GM12878 (cell line): Measurements from ENCODE around the gene PTPN2. TPM values are rescaled to one million over a fixed set of nuclear protein-coding genes. Genes with fewer than 3 reads are reported as not detected.

Source experiments
- ATAC-seq: fragments of 200-7000 bp; cut with Tn5 transposase; 3 replicates; pipeline ENCODE4 v1.9.1; 2020; ENCODE audit warnings: mild to moderate bottlenecking, moderate library complexity
- BruUV-seq: library from RNA; stranded (reverse); fragments of 400-500 nt; replicated peaks from 2 replicates; lab custom pipeline; 2021; lab: Mats Ljungman, UMichigan
- CTCF ChIA-PET: fragments of 300-600 bp; sonication (Branson Sonifier 250); formaldehyde crosslinking; extraction: SDS; loops from one replicate; lab custom pipeline; 2021; ENCODE audit warnings: inconsistent platforms; lab: Yijun Ruan, JAX
- POLR2A ChIA-PET: fragments of 350-600 bp; formaldehyde crosslinking; extraction: SDS; loops from one replicate; lab custom pipeline; 2021; ENCODE audit warnings: inconsistent platforms; lab: Charles Lee
- RAD21 ChIA-PET: fragments of 300-600 bp; sonication (Branson Sonifier 250); formaldehyde crosslinking; loops from one replicate; lab custom pipeline; 2023; ENCODE audit warnings: antibody characterized with exemption; ENCODE audit not compliant: unreplicated experiment; lab: Charles Lee
- SMC1A ChIA-PET: fragments of 300-600 bp; sonication (Branson Sonifier 250); formaldehyde crosslinking; loops from one replicate; lab custom pipeline; 2023; ENCODE audit not compliant: unreplicated experiment, uncharacterized antibody; lab: Charles Lee
- DNase-seq: peaks from one replicate; pipeline ENCODE4 v3.0.0-alpha.2; 2011; ENCODE audit warnings: low read depth, low spot score
- FAIRE-seq: peaks from 3 replicates; lab custom pipeline; 2011; peaks lifted over from hg19 to GRCh38; lab: Jason Lieb, UNC
- H2AFZ ChIP-seq: 2 replicates; pipeline ENCODE4 v1.6.0; 2011; ENCODE audit warnings: low read depth, low read length, control low read depth; ENCODE audit not compliant: control insufficient read depth
- H3K27ac ChIP-seq: 2 replicates; pipeline ENCODE4 v1.5.1; 2011; ENCODE audit warnings: control low read depth; ENCODE audit not compliant: control insufficient read depth, insufficient read depth
- H3K27me3 ChIP-seq, 2 experiments: replicated peaks in 1 of 2; 2 replicates each; pipeline versions ENCODE4 v1.6.0 to v1.6.1; 2011; ENCODE audit warnings: low read length in 1 of 2; ENCODE audit not compliant: control insufficient read depth in 2 of 2, insufficient read depth in 2 of 2
- H3K36me3 ChIP-seq, 2 experiments: 2 replicates each; pipeline ENCODE4 v1.5.1; 2011; ENCODE audit warnings: low read length in 1 of 2; ENCODE audit not compliant: control insufficient read depth in 2 of 2, insufficient read depth in 2 of 2
- H3K4me1 ChIP-seq: 2 replicates; pipeline ENCODE4 v1.6.1; 2011; ENCODE audit warnings: mild to moderate bottlenecking, low read length, moderate library complexity, mixed read lengths; ENCODE audit not compliant: control insufficient read depth, insufficient read depth
- H3K4me2 ChIP-seq: 2 replicates; pipeline ENCODE4 v1.6.0; 2011; ENCODE audit warnings: control low read depth; ENCODE audit not compliant: control insufficient read depth, insufficient read depth
- H3K4me3 ChIP-seq: fragments of 200-600 bp; sonication (generic); 2 replicates; pipeline ENCODE4 v1.5.1; 2016
- H3K79me2 ChIP-seq: 2 replicates; pipeline ENCODE4 v1.6.0; 2011; ENCODE audit warnings: low read length; ENCODE audit not compliant: control insufficient read depth, insufficient read depth
- H3K9ac ChIP-seq: 2 replicates; pipeline ENCODE4 v1.8.0; 2011; ENCODE audit warnings: low read length, control low read depth, mixed read lengths; ENCODE audit not compliant: control insufficient read depth, insufficient read depth
- H3K9me3 ChIP-seq: replicated peaks from 3 replicates; pipeline ENCODE4 v1.5.1; 2011; ENCODE audit warnings: mild to moderate bottlenecking, low read length; ENCODE audit not compliant: control insufficient read depth, insufficient read depth
- H4K20me1 ChIP-seq: 2 replicates; pipeline ENCODE4 v1.6.0; 2011; ENCODE audit not compliant: control insufficient read depth, insufficient read depth
- ATF7 ChIP-seq: fragments of 450-650 bp; IDR thresholded peaks from 2 replicates; pipeline ENCODE4 v1.6.1; 2016; ENCODE audit warnings: low read depth, mild to moderate bottlenecking
- CBFB ChIP-seq: IDR thresholded peaks from 2 replicates; pipeline ENCODE4 v1.6.1; 2016; ENCODE audit warnings: antibody characterized with exemption, low read depth
- EGR1 ChIP-seq, 2 experiments: IDR thresholded peaks; 1 replicate in 1 of 2; 2 replicates in 1 of 2; pipeline ENCODE4 v1.6.1; 2011 to 2012; ENCODE audit warnings: low read depth in 2 of 2, low read length in 2 of 2, borderline replicate concordance in 1 of 2, mild to moderate bottlenecking in 1 of 2, moderate library complexity in 1 of 2
- FOS ChIP-seq: IDR thresholded peaks from 3 replicates; pipeline ENCODE4 v1.6.1; 2011; ENCODE audit warnings: borderline replicate concordance; ENCODE audit not compliant: insufficient read length; ENCODE audit errors: extremely low read depth
- FOXM1 ChIP-seq: IDR thresholded peaks from 2 replicates; pipeline ENCODE4 v1.6.1; 2012; ENCODE audit warnings: low read depth, mild to moderate bottlenecking, inconsistent platforms, low read length, moderate library complexity
- GATAD2B ChIP-seq: fragments of 450-650 bp; conservative IDR thresholded peaks from 2 replicates; pipeline ENCODE4 v1.6.1; 2017; ENCODE audit warnings: low read depth, mild to moderate bottlenecking, moderate library complexity
- HDAC6 ChIP-seq: fragments of 200-600 bp; sonication (generic); IDR thresholded peaks from one replicate; pipeline ENCODE4 v1.8.0; 2017; ENCODE audit warnings: antibody characterized with exemption; ENCODE audit not compliant: unreplicated experiment
- IRF4 ChIP-seq: IDR thresholded peaks from 2 replicates; pipeline ENCODE4 v1.6.1; 2011; ENCODE audit warnings: low read depth, low read length
- JUND ChIP-seq: IDR thresholded peaks from 2 replicates; pipeline ENCODE4 v1.6.1; 2012; ENCODE audit warnings: low read depth, mild to moderate bottlenecking, low read length, improper control_type of control experiment, moderate library complexity
- NFYA ChIP-seq: IDR thresholded peaks from 2 replicates; pipeline ENCODE4 v1.6.1; 2011; ENCODE audit warnings: low read depth, mild to moderate bottlenecking, low read length, improper control_type of control experiment, borderline replicate concordance
- PAX8 ChIP-seq: fragments of 450-650 bp; IDR thresholded peaks from 2 replicates; pipeline ENCODE4 v1.6.1; 2017; ENCODE audit warnings: mild to moderate bottlenecking, moderate library complexity
- PKNOX1 ChIP-seq: fragments of 450-650 bp; IDR thresholded peaks from 2 replicates; pipeline ENCODE4 v1.6.1; 2016; ENCODE audit warnings: mild to moderate bottlenecking
- RUNX3 ChIP-seq: IDR thresholded peaks from 2 replicates; pipeline ENCODE4 v1.6.1; 2012; ENCODE audit warnings: low read length, inconsistent platforms
- SKIL ChIP-seq: fragments of 450-650 bp; IDR thresholded peaks from 2 replicates; pipeline ENCODE4 v1.6.1; 2017; ENCODE audit warnings: mild to moderate bottlenecking, low read depth, inconsistent platforms; ENCODE audit not compliant: poor library complexity, severe bottlenecking
- ZBTB33 ChIP-seq: fragments of 450-650 bp; IDR thresholded peaks from 2 replicates; pipeline ENCODE4 v1.6.1; 2017; ENCODE audit warnings: mild to moderate bottlenecking
- WGBS: methylation state at CpG from one replicate; pipeline ENCODE4 v1.1.6; 2016; ENCODE audit warnings: low lambda C conversion rate; ENCODE audit not compliant: insufficient replicate concordance, insufficient coverage; ENCODE audit errors: missing lambda C conversion rate; 5-methylcytosine and 5-hydroxymethylcytosine counted together
- in situ Hi-C: fragments of 300-500 bp; cut with MboI; formaldehyde crosslinking; loops from 9 replicates; pipeline ENCODE4 v1.14.3; 2018; ENCODE audit warnings: mixed read lengths
- intact Hi-C: fragments of 100-400 bp; cut with micrococcal nuclease; formaldehyde crosslinking; loops from one replicate; pipeline ENCODE4 v1.14.2; 2022; ENCODE audit not compliant: unreplicated experiment
- polyA plus RNA-seq, 11 experiments: library from polyadenylated mRNA; depleted of rRNA in 4 of 11; unstranded in 6 of 11; stranded (reverse) in 5 of 11; fragments of >200 nt; fragmentation: Nextera tagmentation in 4 of 11; fragmentation: Illumina TruSeq in 1 of 11; extraction: Ambion mirVana in 4 of 11; extraction: Trizol in 1 of 11; gene quantifications; 1 replicate in 1 of 11; 2 replicates in 10 of 11; pipeline versions ENCODE4 v1.2.1 to v1.2.3, GENCODE V29; 2011 to 2016; ENCODE audit warnings: inconsistent platforms in 2 of 11, missing spikeins in 2 of 11, low read depth in 1 of 11
- total RNA-seq, 4 experiments: library from RNA; depleted of rRNA in 3 of 4; stranded (reverse); fragments of >200 nt in 3 of 4; fragmentation: Illumina TruSeq in 1 of 4; extraction: Trizol in 1 of 4; gene quantifications; 2 replicates each; pipeline versions ENCODE4 v1.2.1 to v1.2.3, GENCODE V29; 2013 to 2021
- TF ChIP-seq, protein P1 (sequence below): fragments of 450-650 bp; formaldehyde crosslinking; IDR thresholded peaks from 2 replicates; pipeline ENCODE4 v1.4.0; 2020; ENCODE audit warnings: mild to moderate bottlenecking, moderate library complexity

The PTPN2 gene
- total and polyA plus RNA-seq, 10 of the 15 experiments (the other 5 are each of a cell fraction or from before 2014, with no cell fraction given) = 46.5 to 86.7 (median 64.6) TPM

DNA sequence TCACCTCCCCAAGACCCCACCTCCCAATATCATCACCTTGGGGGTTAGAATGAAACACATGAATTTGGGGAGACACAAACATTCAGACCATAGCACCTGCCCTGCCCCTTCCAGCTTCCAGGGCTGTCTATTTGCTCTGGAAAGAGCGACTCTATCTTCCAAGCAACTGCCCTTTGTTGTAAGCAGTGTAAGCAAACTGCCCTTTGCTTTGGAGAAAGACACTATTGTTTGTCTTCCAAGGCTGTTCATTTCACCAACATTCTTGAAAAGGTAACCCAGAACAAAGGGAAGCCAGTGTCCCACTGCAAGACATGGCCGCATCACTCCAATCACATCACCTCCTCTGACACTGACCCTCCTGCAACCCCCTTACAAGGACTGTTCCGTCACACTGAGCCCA is 46.9 kb upstream of the PTPN2 start:
- no peaks in the 10 kb centered on the region for H4K20me1 ChIP-seq
- POLR2A ChIA-PET = no interaction called here
- in situ Hi-C loops = loop anchor here (5.0 kb wide), 1 partner anchor 204 kb away; no protein-coding TSS in a partner anchor
- H3K4me3 ChIP-seq = no peak overlapping the region
- H3K9me3 ChIP-seq = no peaks in the 10 kb centered on the region
- intact Hi-C loops = loop anchor here (5.0 to 10.0 kb wide), 2 partner anchors 396 to 539 kb away; no protein-coding TSS in a partner anchor
- H3K27me3 ChIP-seq = no peaks in the 10 kb centered on the region; a peak in 2 of 4 replicates
- no peak overlapping the region for H3K27ac ChIP-seq
- H3K36me3 ChIP-seq = no peaks in the 10 kb centered on the region
- no TSS peak for BruUV-seq
- no peak for TF ChIP-seq ATF7
- TF ChIP-seq EGR1 (IDR thresholded peaks at IDR 0.05; ENCODE audit: borderline replicate concordance in 1 of 2, low read depth in 2 of 2, low read length in 2 of 2) = no peak
- no peak for TF ChIP-seq JUND
- TF ChIP-seq PKNOX1 = no peak
- TF ChIP-seq IRF4 = no peak
- no peak for TF ChIP-seq NFYA
- TF ChIP-seq SKIL = no peak
- no peak for TF ChIP-seq PAX8
- TF ChIP-seq, protein P1, sequence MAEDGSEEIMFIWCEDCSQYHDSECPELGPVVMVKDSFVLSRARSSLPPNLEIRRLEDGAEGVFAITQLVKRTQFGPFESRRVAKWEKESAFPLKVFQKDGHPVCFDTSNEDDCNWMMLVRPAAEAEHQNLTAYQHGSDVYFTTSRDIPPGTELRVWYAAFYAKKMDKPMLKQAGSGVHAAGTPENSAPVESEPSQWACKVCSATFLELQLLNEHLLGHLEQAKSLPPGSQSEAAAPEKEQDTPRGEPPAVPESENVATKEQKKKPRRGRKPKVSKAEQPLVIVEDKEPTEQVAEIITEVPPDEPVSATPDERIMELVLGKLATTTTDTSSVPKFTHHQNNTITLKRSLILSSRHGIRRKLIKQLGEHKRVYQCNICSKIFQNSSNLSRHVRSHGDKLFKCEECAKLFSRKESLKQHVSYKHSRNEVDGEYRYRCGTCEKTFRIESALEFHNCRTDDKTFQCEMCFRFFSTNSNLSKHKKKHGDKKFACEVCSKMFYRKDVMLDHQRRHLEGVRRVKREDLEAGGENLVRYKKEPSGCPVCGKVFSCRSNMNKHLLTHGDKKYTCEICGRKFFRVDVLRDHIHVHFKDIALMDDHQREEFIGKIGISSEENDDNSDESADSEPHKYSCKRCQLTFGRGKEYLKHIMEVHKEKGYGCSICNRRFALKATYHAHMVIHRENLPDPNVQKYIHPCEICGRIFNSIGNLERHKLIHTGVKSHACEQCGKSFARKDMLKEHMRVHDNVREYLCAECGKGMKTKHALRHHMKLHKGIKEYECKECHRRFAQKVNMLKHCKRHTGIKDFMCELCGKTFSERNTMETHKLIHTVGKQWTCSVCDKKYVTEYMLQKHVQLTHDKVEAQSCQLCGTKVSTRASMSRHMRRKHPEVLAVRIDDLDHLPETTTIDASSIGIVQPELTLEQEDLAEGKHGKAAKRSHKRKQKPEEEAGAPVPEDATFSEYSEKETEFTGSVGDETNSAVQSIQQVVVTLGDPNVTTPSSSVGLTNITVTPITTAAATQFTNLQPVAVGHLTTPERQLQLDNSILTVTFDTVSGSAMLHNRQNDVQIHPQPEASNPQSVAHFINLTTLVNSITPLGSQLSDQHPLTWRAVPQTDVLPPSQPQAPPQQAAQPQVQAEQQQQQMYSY = no peak
- TF ChIP-seq RUNX3 = no peak
- no peak for TF ChIP-seq FOXM1
- TF ChIP-seq ZBTB33 = no peak
- no peak for TF ChIP-seq HDAC6
- no peak for TF ChIP-seq FOS
- TF ChIP-seq GATAD2B = no peak
- TF ChIP-seq CBFB = no peak
- TF ChIP-seq, all 136 proteins: peak for 0
- DNase-seq (no peak), ATAC-seq (no peak), FAIRE-seq (no peak)
- Histone ChIP-seq H3K79me2 (no peaks in the 10 kb centered on the region), H3K9ac (no peak overlapping the region), H3K4me2 (no peak overlapping the region), H3K4me1 (no peaks in the 10 kb centered on the region), H2AFZ (no peak overlapping the region)
- ChIA-PET RAD21 (no interaction called here), SMC1A (no interaction called here), CTCF (no interaction called here)
- WGBS = 55% methylated on average over 3 of the region's 3 CpGs
